NOMO-1 treated with DMSO at 0.1 percent for 48 hours (cell line): ENCODE data around the gene SRC.

Source experiments
- DNase-seq: peaks from one replicate; lab custom pipeline; 2025; ENCODE audit not compliant: unreplicated experiment; lab: John Stamatoyannopoulos, UW

SRC gene

GRCh38 chr20:37446286-37447032 is 100.5 kb downstream of the SRC start:
- DNase-seq = no peak

- DNase-seq = no peak
These were observed 101.7 kb downstream of the SRC start for GRCh38 chr20:37447688-37448087.

- no peak for DNase-seq
These were observed 103.3 kb downstream of the SRC start for GRCh38 chr20:37449276-37449675.

- no peak for DNase-seq
These were observed 104.4 kb downstream of the SRC start for GRCh38 chr20:37450344-37450743.

GRCh38 chr20:37451616-37452015 is 105.7 kb downstream of the SRC start:
- DNase-seq = no peak

- DNase-seq = no peak
These were observed 106.3 kb downstream of the SRC start for GRCh38 chr20:37452236-37452635.

GRCh38 chr20:37453288-37453687 is 107.3 kb downstream of the SRC start:
- no peak for DNase-seq

GRCh38 chr20:37453836-37454235 is 107.9 kb downstream of the SRC start:
- DNase-seq = no peak

- DNase-seq = no peak
These were observed 108.9 kb downstream of the SRC start for GRCh38 chr20:37454636-37455385.
